DND-41 (cell line): ENCODE data around the gene KRTCAP2.
"Not testable (repeated sequence)": the region's sequence is repeated elsewhere in the genome, so short reads cannot be mapped to it uniquely, and the experiment has no call there.

ENCODE experiments used
- ATAC-seq: fragments of 200-7000 bp; cut with Tn5 transposase; 3 replicates; pipeline ENCODE4 v1.9.1; 2021; ENCODE audit warnings: low read depth; ENCODE audit not compliant: insufficient read depth
- DNase-seq: peaks from one replicate; pipeline ENCODE4 v3.0.0-alpha.2; 2020
- H2AFZ ChIP-seq: 2 replicates; pipeline ENCODE4 v1.6.0; 2012; ENCODE audit warnings: low read depth, low read length
- H3K27ac ChIP-seq: 2 replicates; pipeline ENCODE4 v1.5.1; 2012; ENCODE audit warnings: low read length, inconsistent platforms
- H3K27me3 ChIP-seq: fragments of 200-600 bp; sonication (generic); 2 replicates; pipeline ENCODE4 v1.6.0; 2012; ENCODE audit warnings: low read length, mild to moderate bottlenecking, inconsistent platforms; ENCODE audit not compliant: insufficient read depth, poor library complexity
- H3K36me3 ChIP-seq: 2 replicates; pipeline ENCODE4 v1.5.1; 2012; ENCODE audit warnings: low read length, inconsistent platforms; ENCODE audit not compliant: insufficient read depth
- H3K4me1 ChIP-seq: 2 replicates; pipeline ENCODE4 v1.5.1; 2012; ENCODE audit warnings: mild to moderate bottlenecking, low read length; ENCODE audit not compliant: insufficient read depth
- H3K4me2 ChIP-seq: 2 replicates; pipeline ENCODE4 v1.6.0; 2012; ENCODE audit warnings: mild to moderate bottlenecking, moderate library complexity, low read length, inconsistent platforms; ENCODE audit not compliant: insufficient read depth
- H3K4me3 ChIP-seq, 2 experiments: fragments of 200-600 bp in 1 of 2; shearing (Covaris generic) in 1 of 2; 2 replicates each; pipeline ENCODE4 v1.5.1; 2012 to 2016; ENCODE audit warnings: inconsistent platforms in 2 of 2, low read length in 2 of 2, mild to moderate bottlenecking in 2 of 2, low read depth in 1 of 2, moderate library complexity in 1 of 2
- H3K79me2 ChIP-seq: 2 replicates; pipeline ENCODE4 v1.6.0; 2012; ENCODE audit warnings: low read length, inconsistent platforms; ENCODE audit not compliant: insufficient read depth
- H3K9ac ChIP-seq: 2 replicates; pipeline ENCODE4 v1.6.0; 2012; ENCODE audit warnings: low read depth, mild to moderate bottlenecking, inconsistent platforms, low read length, moderate library complexity
- H3K9me3 ChIP-seq: 2 replicates; pipeline ENCODE4 v1.5.1; 2012; ENCODE audit warnings: low read length, moderate library complexity, mild to moderate bottlenecking, inconsistent platforms; ENCODE audit not compliant: insufficient read depth, severe bottlenecking
- H4K20me1 ChIP-seq: 2 replicates; pipeline ENCODE4 v1.6.0; 2012; ENCODE audit warnings: low read length; ENCODE audit not compliant: insufficient read depth
- CTCF ChIP-seq: IDR thresholded peaks from 2 replicates; pipeline ENCODE4 v1.5.1; 2012; ENCODE audit warnings: borderline replicate concordance, low read length, moderate library complexity, mild to moderate bottlenecking; ENCODE audit not compliant: poor library complexity, severe bottlenecking; ENCODE audit errors: extremely low read depth
- EZH2 ChIP-seq: IDR thresholded peaks from 3 replicates; pipeline ENCODE4 v1.6.1; 2012; ENCODE audit warnings: borderline replicate concordance, low read depth, mild to moderate bottlenecking, moderate library complexity, low read length, inconsistent platforms; ENCODE audit not compliant: severe bottlenecking

KRTCAP2 gene

GRCh38 chr1:155195201-155196102 is 22.3 kb upstream of the KRTCAP2 start:
- Histone ChIP-seq H2AFZ (peak overlapping the region; percentile 34; the same call in 1 of the 2 replicates), H3K36me3 (peaks cover 9% of the 10 kb centered on the region), H3K9ac (peak overlapping the region; percentile 84), H3K79me2 (0 out of 2 replicates have a peak, but pooled peaks cover 8% of the 10 kb centered on the region), H3K27ac (peak overlapping the region; percentile 30; the same call in 1 of the 2 replicates), H3K4me3 (peak overlapping the region; percentile 22 to 70; a peak in 3 of 4 replicates), H3K4me2 (peak overlapping the region; percentile 95), H4K20me1 (0 out of 2 replicates have a peak, but pooled peaks cover 5% of the 10 kb centered on the region), H3K9me3 (no peaks in the 10 kb centered on the region), H3K4me1 (peaks cover 34% of the 10 kb centered on the region), H3K27me3 (no peaks in the 10 kb centered on the region)
- no peak for DNase-seq
- TF ChIP-seq EZH2 = no peak
- TF ChIP-seq CTCF = no peak
- ATAC-seq = no peak; the same call in 2 of the 3 replicates

GRCh38 chr1:155193991-155194240 is 20.8 kb upstream of the KRTCAP2 start:
- not testable (repeated sequence) for H3K9me3 ChIP-seq, H3K27me3 ChIP-seq, ATAC-seq, DNase-seq, H4K20me1 ChIP-seq, H3K79me2 ChIP-seq, H3K36me3 ChIP-seq
- peak overlapping the region; percentile 87 for H3K27ac ChIP-seq
- H3K4me3 ChIP-seq = peak overlapping the region; percentile 28 to 70; a peak in 3 of 4 replicates
- H3K4me1 ChIP-seq = peaks cover 34% of the 10 kb centered on the region
- H3K4me2 ChIP-seq = peak overlapping the region; percentile 95
- peak overlapping the region; percentile 84 for H3K9ac ChIP-seq
- peak overlapping the region; percentile 98 for H2AFZ ChIP-seq

DNA sequence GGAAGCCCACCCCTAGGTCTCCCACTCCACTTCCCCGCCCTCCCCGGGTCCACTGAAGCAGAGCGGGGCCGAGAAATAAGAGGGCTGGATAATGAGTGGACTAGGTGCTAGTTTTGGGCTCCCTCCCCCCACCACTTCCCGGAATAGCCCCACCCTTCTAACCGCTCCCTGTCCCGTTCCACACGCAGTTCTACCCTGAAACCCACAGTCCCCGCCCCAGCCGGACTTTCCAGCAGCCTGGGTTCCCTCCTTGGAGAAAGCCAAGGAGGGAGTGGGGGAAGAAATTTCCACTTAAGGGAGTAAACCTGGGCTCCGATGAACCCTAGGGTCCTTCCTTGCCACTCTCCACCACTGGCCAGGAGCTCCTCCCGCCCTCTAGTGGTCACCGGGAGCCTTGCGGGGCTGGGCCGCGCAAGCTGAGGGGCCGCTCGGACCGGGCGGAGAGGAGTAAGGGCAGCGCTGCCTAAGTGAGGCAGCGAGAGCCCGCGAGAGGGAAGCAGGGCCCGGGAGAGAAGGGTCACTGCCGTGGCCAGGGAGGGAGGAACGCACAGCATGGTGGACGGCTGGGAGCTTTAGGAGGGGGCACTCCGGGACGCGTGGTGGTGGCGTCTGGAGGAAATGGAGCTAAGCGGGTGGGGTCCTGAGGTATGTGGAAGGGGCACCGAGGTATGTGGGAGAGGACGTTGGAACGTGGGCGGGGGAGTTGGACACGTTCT is 20.3 kb upstream of the KRTCAP2 start:
- peak overlapping the region; percentile 84 for H3K9ac ChIP-seq
- peaks cover 7% of the 10 kb centered on the region for H3K36me3 ChIP-seq
- 0 out of 2 replicates have a peak, but pooled peaks cover 5% of the 10 kb centered on the region for H4K20me1 ChIP-seq
- TF ChIP-seq EZH2 = no peak
- TF ChIP-seq CTCF = peak; percentile 98
- peak overlapping the region; percentile 95 for H3K4me2 ChIP-seq
- peak overlapping the region; percentile 98 for H2AFZ ChIP-seq
- H3K79me2 ChIP-seq = 0 out of 2 replicates have a peak, but pooled peaks cover 8% of the 10 kb centered on the region
- peak overlapping the region; percentile 28 to 70; a peak in 3 of 4 replicates for H3K4me3 ChIP-seq
- peaks cover 34% of the 10 kb centered on the region for H3K4me1 ChIP-seq
- ATAC-seq (peak; percentile 54), DNase-seq (peak; percentile 72)
- no peaks in the 10 kb centered on the region for H3K9me3 ChIP-seq
- H3K27ac ChIP-seq = peak overlapping the region; percentile 87
- H3K27me3 ChIP-seq = no peaks in the 10 kb centered on the region
